NAMALWA (cell line): ENCODE results near the gene ROR2.

Experiments used
- DNase-seq: peaks from one replicate; pipeline ENCODE4 v3.0.0-alpha.2; 2015; ENCODE audit warnings: low spot score

ROR2 gene

DNA sequence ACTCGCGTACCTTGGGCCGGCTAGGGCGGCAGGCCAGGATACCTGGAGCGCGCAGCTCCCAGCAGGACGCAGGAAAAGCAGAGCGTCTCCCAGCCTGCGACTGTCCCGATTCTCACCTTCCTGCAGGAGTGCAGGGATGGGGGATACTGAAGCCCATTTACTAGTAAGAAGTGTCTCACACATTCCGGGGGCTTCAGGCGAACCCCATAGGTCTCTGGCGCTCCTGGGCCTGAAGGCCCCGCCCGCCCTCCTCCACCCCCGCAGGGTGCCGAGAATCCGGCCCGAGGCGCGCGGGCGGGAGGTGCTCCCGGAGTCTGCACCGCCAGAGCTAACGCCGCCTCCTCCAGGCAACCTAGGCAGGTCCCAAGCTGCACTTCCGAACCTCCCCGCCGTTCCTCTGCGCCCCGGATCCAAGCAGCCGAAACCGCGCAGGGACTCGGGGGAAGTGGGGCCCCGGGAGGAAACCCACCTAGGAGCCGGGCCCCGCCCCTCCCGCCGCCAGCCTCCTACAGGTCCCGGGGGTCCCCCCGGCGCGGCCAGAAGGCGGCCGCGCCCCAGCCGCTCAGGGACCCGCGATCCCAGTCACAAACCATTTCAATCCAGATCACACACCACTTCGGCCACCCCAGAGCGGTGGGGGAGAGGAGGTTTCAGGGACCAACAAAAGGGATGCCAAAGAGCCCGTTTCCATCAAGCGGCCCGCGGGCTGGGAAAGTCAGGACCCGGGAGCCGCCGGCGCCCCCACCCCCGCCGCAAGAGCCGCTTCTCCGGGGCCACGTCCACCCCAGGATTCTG lies 1.2 kb downstream of the ROR2 start:
- no peak for DNase-seq

DNA sequence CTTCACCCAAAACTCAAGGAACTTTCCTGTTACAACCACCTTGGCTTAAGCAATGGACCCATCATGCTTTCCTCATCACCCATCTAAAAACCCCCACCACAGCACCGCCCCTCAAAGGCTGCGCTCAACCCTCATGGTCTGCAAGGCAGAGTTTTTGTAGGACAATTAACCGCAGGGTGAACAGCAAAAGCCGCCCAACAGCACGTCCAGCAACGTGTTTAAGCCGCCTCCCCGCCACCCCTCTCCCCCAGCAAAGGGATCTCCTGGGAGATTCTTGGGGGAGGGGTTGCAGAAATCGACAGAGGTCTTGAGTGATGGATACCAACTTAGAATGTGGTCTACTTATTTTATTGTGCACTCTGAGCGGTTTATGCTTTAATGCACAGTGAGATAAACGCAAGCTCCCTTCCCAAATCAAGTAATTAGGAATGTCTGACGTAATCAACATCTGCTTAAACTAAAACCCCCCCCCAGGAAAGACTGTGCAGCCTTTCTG lies 1.9 kb downstream of the ROR2 start:
- DNase-seq, result no peak

DNA sequence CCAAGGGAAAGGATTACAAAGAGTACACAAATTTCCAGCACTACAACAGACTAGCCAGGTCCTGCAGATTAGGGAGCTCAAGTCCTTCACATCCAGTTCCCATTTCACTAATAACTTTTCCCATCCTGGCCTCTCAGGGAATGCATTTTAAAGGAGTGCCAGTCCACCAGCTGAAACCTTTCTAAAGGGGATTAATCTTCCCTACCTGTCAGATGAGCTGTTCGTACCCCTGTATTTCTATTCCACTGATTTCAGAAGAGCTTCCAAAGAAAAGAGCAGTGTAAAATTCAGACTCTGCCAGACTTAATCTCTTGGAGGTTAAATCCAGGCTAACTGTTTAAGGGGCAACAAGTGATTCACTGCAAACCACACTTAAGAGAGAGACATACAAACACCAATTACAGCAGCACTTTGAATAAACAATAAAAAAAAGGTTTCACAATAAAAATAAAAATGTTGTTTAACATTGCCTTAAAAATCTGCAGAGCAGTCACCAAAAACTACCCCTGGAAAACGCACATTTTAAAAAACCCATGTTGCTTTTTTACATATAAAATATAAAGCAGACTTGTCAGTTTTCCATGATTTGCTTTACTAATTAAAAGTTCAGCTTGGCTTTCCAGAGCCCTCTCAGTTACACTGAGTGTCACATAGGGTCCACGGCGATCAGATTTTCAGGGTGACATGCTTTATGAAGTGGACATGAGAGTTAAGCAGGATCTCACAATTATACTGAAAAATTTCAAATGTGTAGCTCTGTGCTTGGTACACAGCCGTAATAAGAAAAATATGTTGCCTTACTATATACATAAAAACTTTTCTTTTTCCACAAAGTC lies 3.2 kb downstream of the ROR2 start:
- DNase-seq, result no peak

DNA sequence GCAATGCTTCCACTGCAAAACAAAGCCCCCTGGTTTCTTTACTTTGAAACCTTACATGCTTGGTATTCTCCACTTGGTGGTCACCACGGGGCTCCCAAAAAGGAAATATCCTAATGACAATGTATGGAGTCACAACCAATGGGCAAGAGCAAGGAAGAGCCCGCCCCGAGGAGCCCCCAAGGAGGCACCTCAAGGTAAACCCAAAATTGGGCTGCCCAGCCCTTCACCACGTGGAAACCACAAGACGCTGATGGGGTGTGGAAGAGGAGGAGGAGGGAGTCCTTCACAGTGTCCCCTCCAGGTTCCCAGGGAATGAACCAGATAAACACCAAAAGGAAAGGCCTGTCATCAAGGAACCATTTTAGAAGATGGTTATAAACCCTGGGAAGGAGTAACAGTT lies 3.8 kb downstream of the ROR2 start:
- DNase-seq, result no peak

DNA sequence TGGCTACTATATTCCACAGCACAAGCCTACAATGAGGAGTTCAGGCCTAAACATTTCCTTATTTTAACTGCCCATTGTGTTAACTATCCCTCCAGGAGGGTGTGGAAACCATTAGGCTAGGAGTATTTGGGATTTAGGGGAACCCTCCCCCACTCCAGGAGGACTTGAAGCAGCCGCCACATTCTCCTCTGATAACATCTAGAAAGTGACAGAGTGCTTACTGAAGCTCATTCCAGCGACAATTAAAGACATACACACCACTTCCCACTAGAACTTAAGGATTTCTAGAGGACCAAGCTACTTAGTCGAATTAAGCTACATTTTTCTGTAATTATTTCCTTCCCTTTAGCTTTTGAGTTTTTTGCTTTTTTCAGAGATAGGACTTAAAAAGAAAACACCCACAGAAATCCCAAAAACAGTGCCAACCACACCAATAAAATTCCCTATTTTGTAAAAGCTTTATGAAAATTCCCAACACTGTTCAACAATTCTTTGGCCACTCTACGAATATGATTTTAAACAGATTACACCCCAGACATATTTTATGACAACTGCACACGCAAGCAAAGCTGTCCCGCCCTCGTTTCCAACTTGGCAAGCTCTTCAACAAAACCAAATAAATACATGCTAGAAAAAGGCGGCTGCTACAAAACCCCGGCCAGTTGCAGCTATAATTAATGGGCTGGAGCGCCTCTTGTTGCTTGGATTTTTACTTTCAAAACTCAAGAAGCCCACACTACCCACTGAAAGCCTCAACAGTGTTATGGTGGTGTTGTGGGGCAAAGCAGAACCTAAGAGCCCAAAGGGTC lies 4.5 kb downstream of the ROR2 start:
- DNase-seq, result no peak

DNA sequence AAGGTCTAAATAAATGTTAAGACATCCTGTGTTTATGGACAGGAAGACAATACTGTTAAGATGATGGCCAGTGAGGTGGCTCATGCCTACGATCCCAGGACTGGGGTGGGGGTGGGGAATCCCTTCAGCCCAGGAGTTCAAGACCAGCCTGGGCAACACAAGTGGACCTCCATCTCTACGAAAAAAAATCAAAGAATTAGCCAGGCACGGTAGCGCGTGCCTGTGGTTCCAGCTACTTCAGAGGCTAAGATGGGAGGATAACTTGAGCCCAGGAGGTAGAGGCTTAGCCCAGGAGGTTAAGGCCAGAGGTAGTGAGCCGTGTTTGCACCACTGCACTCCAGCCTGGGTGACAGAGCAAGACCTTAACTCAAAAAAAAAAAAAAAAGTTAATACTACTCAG lies 5.3 kb downstream of the ROR2 start:
- no peak for DNase-seq

DNA sequence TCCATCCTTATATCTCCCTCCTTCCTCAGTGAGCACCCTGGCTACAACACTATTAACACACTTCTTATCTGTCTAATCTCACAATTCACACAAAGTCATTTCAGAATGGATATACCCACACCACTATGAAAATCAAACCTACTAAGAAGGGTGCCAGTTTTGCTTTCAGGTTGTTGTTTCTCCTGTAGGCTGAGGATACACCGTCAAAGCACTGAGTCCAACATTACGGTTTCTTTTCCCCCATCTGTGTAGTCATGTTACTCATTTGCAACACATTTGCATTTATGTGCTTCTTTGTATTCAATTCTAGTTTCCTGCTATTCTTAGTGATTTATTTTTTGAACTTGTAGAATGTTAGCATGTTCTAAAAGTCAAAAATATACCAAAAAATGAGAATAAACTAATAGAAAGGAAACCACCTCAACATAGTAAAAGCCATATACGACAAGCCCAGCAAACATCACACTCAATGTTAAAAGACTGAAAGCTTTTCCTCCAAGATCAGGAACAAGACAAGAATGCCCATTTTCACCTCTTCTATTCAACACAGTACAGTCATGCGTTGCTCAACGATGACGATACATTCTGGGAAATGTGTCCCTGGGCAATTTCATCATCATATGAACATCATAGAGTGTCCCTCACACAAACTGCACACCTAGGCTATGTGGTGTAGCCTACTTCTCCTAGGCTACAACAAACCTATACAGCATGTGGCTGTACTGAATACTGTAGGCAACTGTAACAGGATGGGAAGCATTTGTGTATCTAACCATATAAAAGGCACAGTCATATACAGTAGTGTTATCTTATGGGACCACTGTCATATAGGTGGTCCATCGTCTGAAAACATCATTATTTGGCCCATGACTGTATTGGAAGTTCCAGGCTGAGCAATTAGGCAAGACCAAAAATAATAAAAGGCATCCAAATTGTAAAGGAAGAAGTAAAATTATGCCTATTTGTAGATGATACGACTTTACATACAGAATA lies 6.3 kb downstream of the ROR2 start:
- no peak for DNase-seq

DNA sequence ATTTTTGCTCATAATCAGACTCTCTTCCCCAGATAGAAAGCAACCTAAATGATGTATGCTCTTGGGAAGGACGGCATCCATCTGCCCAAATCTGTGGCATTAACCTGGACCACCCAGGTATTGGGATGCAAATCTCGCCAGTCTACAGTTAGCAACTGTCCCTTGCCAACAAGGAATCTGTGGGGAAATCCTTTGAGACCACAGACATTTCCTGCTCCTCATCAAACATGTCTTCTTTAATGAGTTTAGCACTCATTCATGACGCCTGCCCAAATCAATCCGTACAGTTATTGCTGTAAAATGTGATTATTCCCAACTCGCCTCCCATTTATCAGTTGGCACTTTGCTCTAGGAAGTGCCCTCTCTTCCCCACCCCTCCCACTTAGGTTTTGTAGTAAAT lies 7.8 kb downstream of the ROR2 start:
- no peak for DNase-seq

DNA sequence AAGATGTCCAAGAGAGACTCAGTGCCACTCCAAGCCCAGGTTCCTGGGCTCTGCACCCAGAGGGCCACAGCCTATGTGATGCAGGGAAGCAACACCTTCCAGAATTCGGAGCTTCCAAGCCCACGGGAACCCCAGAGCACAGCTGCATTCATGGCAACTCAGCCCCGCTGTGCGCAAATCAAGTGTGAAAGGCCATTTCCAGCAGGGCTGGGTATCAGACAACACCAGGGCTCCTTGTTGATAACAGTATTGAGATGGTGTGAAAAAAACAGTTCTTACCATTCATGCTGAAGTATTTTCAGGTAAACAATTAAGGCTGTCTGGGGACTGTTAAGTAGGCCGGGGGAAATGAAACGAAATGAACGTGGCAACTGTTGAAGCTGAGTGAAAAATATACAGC lies 10.1 kb downstream of the ROR2 start:
- no peak for DNase-seq

DNA sequence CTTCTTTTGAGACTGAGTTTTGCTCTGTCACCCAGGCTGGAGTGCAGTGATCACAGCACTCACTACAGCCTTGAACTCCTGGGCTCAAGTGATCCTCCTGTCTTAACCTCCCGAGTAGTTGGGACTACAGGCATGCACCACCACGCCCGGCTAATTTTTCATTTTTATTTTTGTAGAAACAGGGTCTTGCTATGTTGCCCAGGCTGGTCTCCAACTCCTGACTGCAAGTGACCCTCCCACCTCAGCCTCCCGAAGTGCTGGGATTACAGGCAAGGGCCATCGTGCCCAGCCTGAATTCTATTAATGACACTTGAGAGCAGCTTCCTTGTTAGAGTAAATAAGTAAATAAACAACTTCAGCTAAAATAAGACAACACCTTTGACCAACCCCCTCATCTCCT lies 12.3 kb downstream of the ROR2 start:
- no peak for DNase-seq

DNA sequence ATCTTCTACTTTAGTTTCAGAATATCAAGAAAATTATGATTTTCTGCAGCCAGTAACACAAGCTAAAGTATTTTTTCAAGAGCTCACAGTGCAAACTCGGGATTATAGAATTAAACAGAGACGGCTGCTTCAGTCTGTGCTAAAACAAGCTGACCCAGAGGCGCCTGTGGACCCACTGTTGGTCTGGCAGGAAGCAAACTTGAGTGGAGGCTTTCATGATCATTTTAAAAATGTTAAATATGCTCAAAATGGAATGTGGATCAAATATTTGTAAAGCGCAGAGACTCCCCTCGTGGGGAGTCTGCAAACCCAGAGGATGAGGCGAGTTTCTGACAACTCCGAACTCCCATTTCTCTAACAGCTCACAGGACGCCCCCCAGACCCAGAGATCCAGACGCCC lies 13.0 kb downstream of the ROR2 start:
- no peak for DNase-seq

DNA sequence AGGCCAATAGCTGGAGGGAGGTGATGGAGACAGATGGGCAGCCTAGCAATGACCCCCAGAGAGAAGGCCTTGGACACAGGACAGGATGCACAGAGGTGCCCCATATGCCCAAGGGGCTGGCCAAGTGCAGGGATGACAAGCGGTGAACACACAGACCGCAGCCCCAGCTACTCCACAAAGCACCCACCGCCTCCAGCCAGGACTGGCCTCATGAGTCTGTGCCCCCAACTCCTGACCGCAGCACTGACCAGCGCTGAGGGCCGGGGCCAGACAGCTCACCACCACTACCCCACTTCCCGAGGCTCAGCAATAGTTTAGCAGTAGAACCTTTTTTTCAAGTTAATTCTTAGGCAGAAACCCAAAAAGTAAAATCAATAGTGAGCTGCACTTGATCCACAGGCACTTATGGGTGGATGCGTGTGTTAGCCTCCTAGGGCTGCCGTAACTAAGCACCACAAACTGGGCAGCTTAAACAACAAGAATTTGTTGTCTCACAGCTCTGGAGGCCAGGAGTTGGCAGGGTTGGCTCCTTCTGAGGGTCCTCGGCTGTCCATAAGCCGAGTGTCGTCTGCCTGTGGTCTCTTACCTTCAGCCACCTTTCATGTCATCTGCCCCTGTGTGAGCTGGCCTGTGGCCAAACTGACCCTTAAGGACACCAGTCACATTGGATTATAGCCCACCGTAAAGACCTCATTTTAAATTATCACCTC lies 14.1 kb downstream of the ROR2 start:
- no peak for DNase-seq

DNA sequence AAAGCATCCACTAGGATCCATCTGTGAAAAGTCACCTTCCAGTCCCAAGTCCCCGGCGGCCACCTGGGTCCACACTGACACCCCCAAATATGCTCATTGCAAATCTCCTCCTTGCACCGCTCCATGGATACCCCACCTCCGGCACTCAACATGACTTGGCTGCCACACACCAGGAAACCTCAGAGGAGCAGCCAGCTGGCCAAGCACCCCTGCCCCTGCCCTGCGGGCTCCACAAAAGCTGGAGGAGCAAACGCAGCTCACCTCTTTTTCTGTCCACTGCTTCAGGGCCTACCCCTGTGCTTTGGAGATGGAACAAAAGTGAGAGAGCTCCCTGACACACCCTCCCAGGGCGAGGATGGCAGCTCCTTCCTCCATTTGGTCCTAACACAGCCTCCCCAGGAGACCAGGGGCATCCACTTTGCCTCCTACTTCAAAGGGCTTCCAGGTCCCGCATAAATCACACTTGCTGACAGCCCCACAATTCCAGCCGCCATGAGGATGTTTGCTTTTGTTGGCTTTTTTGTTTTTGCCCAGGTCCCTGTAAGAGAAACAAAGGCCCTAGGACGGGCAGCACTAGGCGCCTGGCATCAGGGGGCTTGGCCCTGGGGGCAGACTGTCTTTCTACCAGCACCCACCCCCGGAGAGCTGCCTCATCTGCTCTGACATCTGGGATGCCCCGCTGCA lies 14.8 kb downstream of the ROR2 start:
- DNase-seq, result no peak

DNA sequence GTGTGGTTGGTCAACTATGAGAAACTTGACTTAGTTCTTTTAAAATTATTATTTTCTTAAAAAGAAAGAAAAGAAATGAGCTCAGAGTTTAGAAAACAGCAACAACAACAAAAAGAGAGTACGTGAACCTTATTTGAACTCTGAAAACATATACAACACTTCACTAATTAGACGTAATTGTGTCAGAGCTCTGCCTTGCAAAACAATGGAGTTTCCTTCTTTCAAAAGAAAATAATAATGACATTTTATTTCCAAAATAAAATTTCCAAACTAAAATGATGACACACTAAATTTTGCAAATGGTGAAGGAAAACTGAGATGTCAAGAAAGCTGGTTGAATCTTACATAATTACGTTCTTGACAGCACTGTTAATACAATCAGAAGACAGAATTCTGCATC lies 15.4 kb downstream of the ROR2 start:
- no peak for DNase-seq

DNA sequence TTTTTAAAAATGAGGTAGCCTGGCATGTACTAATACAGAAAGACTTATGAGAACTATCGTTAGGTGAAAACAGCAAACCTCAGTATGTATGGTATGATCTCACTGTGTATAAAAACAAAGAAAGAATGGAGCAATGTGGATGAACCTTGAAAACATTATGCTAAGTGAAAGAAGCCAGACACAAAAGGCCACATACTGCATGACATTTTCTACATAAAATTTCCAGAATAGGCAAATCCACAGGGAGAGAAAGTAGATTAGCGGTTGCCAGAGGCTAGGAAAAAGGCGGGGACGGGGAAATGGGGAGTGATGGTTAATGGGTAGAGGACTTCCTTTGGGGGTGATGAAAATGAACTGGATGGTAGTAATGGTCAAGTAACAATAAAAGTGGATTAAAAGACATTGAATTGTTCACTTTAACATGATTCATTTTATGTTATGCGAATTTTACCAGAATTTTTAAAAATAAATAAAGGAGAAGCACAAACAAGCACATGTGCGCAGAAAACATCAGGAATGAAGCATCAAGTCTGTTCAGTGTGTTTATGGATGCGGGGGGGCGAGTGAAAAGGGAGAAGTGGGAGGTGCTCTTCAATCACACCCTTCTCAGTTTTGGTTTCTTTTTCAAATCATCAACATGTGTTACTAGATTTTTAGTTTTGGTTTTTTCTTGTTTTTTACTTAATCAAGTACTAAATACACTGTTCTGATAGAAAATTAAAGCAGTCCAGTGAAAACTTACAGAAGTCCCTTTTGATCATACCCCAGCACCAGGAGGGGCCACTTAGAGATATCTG lies 16.3 kb downstream of the ROR2 start:
- DNase-seq, result peak; percentile 9

DNA sequence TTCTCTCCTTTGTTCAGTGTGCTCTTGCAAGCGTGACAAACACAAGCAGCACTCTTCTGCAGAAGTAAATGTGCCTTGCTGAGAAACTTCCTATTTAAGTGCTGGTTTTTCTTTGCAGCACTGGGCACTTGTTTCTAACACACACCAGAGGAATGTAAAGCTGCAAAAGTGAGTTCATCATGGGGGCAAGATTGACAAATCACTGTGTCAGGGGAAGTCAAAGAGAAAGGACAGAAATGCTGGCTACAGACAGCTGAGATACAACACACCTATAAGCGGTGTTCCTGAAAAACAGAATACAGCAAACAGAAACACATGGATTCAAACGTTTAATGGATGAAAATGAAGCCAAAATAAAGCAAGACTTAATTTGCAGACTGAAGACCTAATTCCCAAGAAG lies 19.6 kb downstream of the ROR2 start:
- DNase-seq, result no peak

DNA sequence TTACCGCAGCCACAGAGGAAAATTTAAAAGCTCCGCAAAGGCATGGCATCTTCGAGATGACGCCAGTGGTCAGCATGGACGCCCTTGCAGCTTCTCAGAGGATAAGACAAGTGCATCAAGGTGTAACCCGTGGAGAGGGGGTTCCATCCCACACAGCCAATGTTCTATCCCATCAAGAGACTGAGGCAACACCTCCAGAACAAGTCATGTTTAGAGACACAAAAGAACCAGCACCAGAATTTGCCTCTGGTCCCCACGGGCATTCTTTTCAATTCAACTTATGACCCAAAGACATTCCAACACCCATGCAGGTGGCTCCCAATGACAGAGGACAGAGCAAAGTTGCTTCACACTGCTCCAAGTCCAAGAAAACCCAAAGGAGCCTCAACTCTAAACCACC lies 20.7 kb downstream of the ROR2 start:
- DNase-seq, result no peak

DNA sequence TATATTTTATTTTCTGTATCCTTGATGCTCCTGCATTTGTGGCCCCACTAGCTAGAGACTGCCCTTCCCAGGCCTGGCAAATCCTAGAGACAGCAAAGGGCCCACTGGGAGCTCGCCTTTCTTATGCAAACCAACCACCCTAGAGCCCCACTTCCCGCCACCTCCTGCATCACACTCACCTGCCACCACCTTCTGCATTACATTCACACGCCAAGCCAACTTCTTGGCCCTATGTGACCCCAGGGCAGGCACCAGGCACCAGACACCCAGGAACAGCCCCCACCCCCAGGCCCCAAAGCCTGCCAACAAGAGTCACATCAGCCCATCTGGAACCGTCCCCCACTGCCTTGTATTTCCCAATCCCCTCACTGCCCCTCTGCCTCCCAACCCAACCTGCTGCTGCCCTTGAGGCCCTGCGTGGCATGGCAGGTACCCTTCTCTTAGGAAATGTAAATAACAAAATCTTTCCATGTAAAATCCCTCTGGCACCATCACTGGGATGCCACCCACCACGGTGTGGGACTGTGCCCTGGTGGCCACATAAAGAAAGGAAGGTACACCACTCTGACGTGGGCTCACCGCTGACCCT lies 22.0 kb downstream of the ROR2 start:
- DNase-seq, result no peak

DNA sequence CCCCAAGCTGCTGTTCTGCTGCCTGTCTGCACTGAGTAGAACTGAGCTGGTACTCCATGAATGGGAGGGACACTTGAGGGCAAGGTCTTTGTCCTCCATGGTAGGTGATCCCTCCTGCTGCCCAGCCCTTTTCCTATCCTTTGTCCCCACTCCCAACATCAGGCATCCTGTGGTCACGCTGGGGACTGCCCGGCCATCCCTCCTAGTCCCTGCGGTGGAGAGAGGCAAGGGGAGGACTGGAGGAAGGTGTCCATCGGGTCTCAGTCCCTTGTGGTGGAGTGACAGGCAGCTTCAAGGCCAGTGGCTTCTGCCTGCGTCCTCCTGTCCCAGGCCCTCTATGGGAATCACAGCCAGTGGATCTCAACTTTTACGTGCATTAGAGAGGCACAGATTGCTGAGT lies 25.9 kb downstream of the ROR2 start:
- no peak for DNase-seq
